UCSD-AML1 (cell line): ENCODE results near the gene SPG7.
"Not testable (repeated sequence)": the region's sequence is repeated elsewhere in the genome, so short reads cannot be mapped to it uniquely, and the experiment has no call there.

Experiments used
- DNase-seq: peaks from one replicate; lab custom pipeline; 2025; ENCODE audit not compliant: unreplicated experiment; lab: John Stamatoyannopoulos, UW

SPG7 gene

DNA sequence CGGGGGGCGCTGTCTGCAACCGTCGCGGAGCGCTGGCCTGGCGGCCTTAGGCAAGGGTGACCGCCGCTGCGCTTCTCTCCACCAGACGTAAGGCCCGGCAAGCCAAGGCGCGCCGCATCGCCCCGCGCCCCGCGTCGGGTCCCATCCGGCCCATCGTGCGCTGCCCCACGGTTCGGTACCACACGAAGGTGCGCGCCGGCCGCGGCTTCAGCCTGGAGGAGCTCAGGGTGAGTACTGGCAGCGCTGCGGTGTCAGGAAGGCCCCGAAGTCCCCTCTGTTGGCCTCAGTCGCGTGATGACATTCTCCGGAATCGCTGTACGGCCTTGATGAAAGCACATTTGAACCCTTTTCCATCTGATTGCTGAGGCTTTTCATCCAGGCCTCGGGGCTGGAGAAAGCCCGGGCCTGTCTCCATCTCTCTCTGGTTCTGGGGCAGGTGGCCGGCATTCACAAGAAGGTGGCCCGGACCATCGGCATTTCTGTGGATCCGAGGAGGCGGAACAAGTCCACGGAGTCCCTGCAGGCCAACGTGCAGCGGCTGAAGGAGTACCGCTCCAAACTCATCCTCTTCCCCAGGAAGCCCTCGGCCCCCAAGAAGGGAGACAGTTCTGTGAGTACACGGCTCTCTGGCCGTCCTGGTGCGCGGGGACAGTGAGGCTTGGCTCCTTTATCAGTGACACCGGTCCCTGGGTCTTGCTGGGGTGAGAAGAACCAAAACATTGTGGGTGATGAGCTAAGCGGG, 53.1 kb downstream of the SPG7 start:
- DNase-seq, result no peak

DNA sequence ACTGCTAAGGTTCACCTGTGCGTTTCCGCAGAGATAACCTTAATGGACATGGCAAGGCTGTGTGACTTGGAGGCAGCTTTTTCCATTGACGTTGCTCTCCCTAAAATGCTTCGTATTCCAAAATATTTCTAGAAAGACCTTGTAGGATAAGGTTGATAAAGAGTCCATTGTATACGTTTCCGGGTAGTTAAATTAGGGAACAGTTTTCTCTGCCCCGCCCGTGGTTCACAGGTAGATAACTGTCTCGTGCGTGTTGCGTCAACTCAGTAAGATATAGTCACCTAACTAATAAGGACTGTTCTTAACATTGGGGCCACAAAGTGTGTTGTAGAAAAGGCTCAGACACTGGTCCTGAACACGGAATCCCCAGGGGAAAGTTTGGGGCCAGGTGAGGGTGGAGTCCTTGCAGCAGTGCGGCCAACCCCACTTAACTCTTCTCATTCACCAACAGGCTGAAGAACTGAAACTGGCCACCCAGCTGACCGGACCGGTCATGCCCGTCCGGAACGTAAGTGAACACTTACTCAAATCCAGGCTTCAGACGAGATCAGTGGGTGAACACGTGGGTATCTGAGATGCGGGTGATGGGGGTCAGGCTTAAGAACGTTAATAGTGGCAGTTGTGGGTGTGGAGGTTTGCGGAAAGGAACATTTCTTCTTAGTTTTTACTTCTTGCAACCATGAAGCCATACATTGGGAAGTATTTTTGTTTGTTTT, 53.8 kb downstream of the SPG7 start:
- no peak for DNase-seq

- DNase-seq, result no peak
Observed at GRCh38 chr16:89562939-89563338, 54.7 kb downstream of the SPG7 start.

- no peak for DNase-seq
Observed at GRCh38 chr16:89563639-89564392, 55.6 kb downstream of the SPG7 start.

GRCh38 chr16:89564476-89565255, 56.5 kb downstream of the SPG7 start:
- DNase-seq, result no peak

- no peak for DNase-seq
Observed at GRCh38 chr16:89565256-89565505, 57.0 kb downstream of the SPG7 start.

DNA sequence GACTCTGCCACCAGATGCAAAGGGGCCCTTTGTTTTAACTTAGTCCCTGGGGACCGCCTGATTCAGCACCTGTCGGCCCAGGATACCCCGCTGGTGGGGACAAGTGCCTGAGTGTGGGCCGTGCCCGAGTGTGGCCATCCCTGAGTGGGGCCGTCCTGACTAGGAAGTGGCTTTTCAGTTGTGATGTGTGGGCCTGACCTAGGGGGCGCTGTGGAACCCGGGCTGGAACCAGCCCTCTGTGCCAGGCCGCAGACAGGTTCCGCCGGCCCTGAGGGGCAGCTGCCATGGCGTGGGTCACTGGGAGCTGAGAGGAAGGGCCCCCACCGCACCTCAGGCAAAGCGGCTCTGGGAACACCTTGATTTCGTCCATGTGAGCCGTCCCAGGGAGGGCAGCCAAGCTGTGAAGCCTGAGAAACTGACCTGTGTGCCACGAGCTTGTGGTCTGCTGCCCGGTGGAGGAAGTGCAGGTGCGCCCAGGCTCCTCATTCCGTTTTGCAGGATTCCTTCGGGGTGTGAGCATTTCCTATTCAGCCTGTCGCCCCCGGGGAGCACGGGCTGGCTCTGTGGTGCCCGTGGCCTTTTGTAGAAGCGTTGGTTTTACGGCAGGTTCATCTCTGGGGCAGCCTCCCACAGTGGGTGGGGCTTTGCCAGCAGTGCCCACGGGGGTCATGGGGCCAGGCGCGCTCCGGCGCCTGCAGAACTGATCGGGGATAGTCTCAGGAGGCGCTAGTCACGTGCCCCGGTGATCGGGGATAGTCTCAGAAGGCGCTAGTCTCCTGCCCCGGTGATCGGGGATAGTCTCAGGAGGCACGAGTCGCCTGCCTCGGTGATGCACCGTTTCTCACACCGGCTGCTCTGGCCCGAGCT, 57.5 kb downstream of the SPG7 start:
- peak; percentile 67 for DNase-seq

DNA sequence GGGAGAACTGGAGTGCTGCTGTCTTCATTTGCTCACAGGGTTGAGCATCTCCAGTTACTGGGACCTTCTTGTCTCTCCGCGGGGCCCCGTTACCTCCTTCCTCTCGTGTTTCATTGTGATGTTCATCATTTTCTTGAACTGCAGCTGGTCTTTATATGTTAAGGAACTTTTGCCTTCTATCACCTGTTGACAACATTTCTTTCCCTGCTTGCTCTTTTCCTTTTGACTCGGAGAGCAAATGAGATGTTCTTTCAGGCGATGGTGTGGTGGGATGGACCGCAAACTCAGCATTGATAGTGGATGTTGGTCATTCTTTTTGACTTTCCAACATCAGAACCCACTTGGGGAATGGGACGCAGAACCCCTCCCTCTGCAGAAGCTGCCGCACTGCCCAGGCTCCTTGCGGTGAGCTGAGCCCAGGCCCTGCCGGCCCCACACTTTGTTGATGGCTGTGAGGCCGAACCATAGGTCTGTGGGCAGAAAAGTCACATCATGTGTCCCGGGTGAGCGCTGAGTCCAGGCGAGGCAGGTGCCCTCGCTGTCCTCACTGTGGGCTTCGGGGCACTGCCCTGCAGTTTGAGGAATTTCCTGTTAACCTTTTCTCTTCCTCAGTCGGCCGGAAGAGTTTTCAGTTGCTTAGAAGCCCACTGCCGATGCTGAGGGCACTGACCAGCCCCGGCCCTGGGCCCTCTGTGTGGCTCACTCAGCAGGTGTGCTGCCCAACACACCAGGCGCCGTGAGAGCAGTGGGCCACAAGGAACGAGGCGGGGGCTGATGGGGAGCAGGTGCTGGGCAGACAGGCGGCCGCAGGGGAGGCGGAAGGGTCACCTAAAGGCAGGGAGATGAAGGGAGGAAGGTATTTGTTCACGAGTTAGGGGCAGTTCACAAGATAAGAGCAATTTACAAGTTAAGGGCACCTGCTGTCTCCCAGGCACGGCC, 59.7 kb downstream of the SPG7 start:
- no peak for DNase-seq

GRCh38 chr16:89569506-89570341, 61.5 kb downstream of the SPG7 start:
- DNase-seq, result no peak

- DNase-seq, result no peak
Observed at GRCh38 chr16:89570342-89570923, 62.2 kb downstream of the SPG7 start.

DNA sequence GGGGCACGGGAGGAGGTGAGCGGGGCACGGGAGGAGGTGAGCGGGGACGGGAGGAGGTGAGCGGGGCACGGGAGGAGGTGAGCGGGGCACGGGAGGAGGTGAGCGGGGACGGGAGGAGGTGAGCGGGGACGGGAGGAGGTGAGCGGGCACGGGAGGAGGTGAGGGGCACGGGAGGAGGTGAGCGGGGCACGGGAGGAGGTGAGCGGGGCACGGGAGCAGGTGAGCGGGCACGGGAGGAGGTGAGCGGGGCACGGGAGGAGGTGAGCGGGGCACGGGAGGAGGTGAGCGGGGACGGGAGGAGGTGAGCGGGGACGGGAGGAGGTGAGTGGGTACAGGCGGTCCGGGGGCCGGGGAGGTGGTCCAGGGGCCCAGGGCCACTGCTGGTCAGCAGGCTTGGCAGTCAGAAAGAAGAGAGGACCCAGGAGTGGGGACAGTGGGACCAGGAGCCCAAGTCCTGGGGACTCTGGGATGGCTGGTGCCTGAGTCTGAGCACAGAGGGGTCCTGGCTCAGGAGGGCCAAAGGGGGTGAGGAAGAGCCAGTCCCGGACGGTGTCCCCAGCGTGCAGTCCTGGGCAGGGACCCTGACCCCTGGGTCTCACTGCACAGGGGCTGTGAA, 62.9 kb downstream of the SPG7 start:
- DNase-seq, result not testable (repeated sequence)

DNA sequence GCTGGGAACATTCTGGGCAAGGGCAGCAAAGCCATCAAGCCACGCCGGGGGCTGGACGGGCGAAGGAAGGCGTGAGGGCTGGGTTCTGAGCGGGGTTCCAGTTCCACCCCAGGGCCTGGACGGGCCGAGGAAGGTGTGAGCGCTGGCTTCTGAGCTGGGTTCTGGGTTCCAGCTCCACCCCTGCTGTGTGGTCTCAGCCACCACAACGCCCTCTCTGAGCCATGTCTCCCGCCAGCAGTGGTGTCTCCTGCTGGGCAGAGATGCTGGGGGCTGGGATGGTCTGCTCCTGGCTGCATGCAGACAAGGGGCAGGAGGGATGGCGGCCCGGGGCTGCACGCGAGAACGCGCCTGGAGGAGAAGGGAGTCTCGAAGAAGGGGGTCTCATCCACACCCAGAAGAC, 63.4 kb downstream of the SPG7 start:
- no peak for DNase-seq

GRCh38 chr16:89572073-89572484, 63.9 kb downstream of the SPG7 start:
- DNase-seq, result no peak

DNA sequence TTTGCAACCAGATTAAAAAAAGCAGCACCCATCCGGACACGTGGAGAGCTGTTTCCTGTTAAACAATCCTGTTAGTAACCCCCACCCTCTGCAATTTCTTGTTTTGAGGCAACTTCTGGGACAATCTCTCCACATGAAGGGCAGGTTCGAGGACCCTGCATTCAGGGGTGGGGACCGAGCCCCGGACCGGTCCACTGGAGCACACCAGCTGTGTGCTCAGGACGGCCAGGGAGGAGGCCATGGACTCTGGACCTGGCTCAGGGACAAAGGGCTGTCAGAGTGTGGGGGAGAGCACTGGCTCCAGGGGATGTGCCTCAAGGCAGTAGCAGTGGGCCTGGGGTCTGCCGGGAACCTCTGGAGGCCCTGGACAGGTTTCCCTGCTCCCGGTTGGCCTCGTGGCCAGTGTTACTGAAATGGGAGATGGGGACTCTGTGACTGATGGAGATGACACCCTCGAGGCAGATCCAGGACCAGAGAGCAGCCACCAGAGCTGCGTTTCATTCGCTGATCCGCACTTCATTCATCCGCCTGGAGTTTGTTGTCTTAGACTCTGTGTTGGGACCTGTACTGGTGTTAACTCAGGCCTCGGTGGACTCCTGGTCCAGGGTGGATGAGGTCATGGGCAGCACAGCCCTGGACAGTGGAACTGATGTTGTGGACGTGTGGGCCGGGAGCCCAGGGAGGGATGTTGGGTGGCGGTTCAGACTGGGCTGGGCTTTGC, 64.4 kb downstream of the SPG7 start:
- DNase-seq, result no peak

- peak; percentile 63 for DNase-seq
Observed at GRCh38 chr16:89573826-89574680, 65.8 kb downstream of the SPG7 start.

- DNase-seq, result peak; percentile 84
Observed at GRCh38 chr16:89574681-89575246, 66.6 kb downstream of the SPG7 start.
